Measurements from ENCODE around the gene ALK.

DNA sequence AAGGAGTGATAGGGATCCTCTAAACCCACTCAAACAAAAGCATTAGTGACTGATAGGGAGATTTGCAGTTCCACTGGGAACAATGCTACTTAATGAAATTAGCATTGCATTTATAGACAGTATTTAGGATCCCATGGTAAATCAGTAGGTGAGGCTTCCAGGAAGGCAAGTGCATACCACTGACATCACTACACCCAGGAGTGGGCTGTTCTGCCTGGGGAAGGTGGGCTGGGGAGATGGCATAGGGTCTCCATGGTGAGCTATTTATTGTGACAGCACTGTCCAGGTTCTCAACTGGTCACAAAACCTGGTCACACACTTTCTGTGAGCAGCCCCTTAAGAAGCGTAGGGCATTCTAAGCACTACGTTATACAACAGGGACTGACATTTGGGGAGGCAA lies 262.2 kb downstream of the ALK start:
- TF ChIP-seq POLR2AphosphoS5 (IDR thresholded peaks at IDR 0.05; ENCODE audit: low read depth, low read length) (no peak), TAF1 (IDR thresholded peaks at IDR 0.05; ENCODE audit: borderline replicate concordance, insufficient read depth, low read length) (no peak), SIN3A (IDR thresholded peaks at IDR 0.05; ENCODE audit: borderline replicate concordance, insufficient read depth, low read length) (no peak)
- TF ChIP-seq, protein P1, sequence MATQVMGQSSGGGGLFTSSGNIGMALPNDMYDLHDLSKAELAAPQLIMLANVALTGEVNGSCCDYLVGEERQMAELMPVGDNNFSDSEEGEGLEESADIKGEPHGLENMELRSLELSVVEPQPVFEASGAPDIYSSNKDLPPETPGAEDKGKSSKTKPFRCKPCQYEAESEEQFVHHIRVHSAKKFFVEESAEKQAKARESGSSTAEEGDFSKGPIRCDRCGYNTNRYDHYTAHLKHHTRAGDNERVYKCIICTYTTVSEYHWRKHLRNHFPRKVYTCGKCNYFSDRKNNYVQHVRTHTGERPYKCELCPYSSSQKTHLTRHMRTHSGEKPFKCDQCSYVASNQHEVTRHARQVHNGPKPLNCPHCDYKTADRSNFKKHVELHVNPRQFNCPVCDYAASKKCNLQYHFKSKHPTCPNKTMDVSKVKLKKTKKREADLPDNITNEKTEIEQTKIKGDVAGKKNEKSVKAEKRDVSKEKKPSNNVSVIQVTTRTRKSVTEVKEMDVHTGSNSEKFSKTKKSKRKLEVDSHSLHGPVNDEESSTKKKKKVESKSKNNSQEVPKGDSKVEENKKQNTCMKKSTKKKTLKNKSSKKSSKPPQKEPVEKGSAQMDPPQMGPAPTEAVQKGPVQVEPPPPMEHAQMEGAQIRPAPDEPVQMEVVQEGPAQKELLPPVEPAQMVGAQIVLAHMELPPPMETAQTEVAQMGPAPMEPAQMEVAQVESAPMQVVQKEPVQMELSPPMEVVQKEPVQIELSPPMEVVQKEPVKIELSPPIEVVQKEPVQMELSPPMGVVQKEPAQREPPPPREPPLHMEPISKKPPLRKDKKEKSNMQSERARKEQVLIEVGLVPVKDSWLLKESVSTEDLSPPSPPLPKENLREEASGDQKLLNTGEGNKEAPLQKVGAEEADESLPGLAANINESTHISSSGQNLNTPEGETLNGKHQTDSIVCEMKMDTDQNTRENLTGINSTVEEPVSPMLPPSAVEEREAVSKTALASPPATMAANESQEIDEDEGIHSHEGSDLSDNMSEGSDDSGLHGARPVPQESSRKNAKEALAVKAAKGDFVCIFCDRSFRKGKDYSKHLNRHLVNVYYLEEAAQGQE (IDR thresholded peaks at IDR 0.05; ENCODE audit: insufficient read depth in 1 of 2, low read depth in 2 of 2, low read length in 2 of 2), result no peak
